OCI-LY7 (cell line): ENCODE measurements around the gene SLC6A19.

ENCODE experiments used
- CTCF ChIP-seq: fragments of 200-600 bp; sonication (generic); conservative IDR thresholded peaks from 2 replicates; pipeline ENCODE4 v1.5.1; 2014; ENCODE audit warnings: mild to moderate bottlenecking, antibody characterized with exemption, low read length, moderate library complexity, mixed read lengths
- EZH2phosphoT487 ChIP-seq: fragments of 200-600 bp; sonication (generic); IDR thresholded peaks from 2 replicates; pipeline ENCODE4 v1.6.1; 2018; ENCODE audit warnings: low read depth, borderline replicate concordance, mild to moderate bottlenecking, mixed run types, antibody characterized with exemption, low read length, moderate library complexity, mixed read lengths

DNA sequence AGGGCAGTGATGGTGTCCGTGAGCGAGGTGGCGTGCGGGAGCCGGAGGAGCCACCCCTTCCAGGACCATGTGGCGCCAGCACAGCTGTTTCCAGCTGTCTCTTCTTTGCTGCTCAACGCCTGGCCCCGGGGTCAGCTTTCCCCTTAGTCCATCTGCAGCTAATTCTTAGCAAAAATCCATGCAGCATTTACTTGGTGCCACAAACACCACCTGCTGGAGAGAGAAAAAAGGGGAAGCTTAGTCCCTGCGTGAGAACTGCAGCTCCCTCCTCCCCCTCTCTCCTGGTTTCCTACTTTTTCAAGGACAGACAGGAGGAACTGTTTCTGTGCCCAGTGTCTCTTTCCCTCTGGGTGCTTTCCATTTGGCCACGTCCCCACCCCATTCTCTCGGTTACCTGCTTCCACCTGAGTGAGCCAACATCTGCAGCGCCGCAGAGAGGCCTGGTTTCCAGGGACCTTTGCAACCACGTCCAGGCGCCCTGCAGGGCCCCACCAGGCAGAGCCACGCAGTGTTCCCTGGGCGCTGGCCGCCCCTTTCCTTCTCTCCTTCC lies 3.4 kb downstream of the SLC6A19 start:
- TF ChIP-seq CTCF (no peak), EZH2phosphoT487 (no peak)
